Purkinje cell (primary cell): ENCODE results near the gene TCTN2. TPM values are rescaled to one million over a fixed set of nuclear protein-coding genes. Genes with fewer than 3 reads are reported as not detected.

Experiments used
- polyA plus RNA-seq: library from polyadenylated mRNA; unstranded; fragments of >200 nt; fragmentation: Nextera tagmentation; gene quantifications from 2 replicates; pipeline ENCODE4 v1.2.1, GENCODE V29; 2014

The TCTN2 gene
- 0.98 and 2.4 TPM in 2 replicates for polyA plus RNA-seq

GRCh38 chr12:123670882-123671728 lies at the start of gene TCTN2:
TCTN2 (plus strand) TSS chr12:123671113; CDS start chr12:123671241, 128 bp downstream.

DNA sequence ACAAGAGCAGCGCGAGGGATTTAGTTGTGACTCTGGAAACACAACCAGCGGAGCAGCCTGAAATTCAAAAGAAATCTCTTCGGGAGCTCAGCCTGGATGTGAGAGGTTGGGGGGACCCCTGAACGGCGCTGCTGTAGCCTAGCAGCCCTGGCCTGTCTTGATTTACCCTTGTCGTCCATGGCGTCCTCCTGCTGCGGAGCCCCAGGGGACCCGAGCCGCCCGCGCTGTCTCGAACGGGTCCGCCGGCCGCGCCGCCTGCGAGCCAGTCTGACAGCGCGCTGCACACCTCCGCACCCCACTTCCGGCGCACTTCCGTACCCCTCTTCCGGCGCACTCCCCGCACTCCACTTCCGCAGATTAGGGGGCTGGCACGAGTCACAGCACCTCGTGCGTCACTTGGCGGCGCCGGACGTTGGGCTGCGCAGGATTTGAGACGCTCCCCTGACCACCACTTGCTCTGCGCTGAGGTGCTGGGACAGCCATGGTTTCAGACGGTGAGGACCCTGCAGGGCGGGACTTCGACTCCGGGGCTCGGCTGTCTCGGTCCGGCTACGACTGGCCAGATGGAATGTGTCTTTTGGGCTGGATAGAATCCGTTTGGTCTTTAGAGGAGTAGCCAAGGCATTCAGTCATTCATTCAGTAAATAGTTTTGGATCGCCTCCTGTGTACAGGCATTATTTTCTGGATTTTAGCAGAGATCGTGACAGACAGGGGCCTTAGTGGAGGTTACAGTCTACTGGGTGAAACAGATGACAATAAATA lies 37.4 kb upstream of the TCTN2 start, which contains the start of the genes EIF2B1 and GTF2H3:
Gene EIF2B1 (minus strand): TSS at position 308 of the 763 bp plus-strand sequence. CDS start 129 bp downstream, at position 179.
Gene GTF2H3 (plus strand): TSS at position 451 of the 763 bp plus-strand sequence. CDS start 31 bp downstream, at position 482.

Other genes starting within 250 kb of the TCTN2 start
- gene RILPL2, start 234.4 kb upstream of the TCTN2 start, polyA plus RNA-seq = 0.15 and 0.90 TPM in 2 replicates
- gene SNRNP35, start 213.0 kb upstream of the TCTN2 start, polyA plus RNA-seq = 48.6 and 58.7 TPM in 2 replicates
- gene RILPL1, start 137.4 kb upstream of the TCTN2 start, polyA plus RNA-seq = 0.50 and 6.8 TPM in 2 replicates
- 121 and 146 TPM in 2 replicates for gene TMED2, start 86.6 kb upstream of the TCTN2 start, polyA plus RNA-seq
- 5.2 and 11.7 TPM in 2 replicates for gene DDX55, start 69.0 kb upstream of the TCTN2 start, polyA plus RNA-seq
- 17.0 and 17.3 TPM in 2 replicates for gene EIF2B1, start 37.4 kb upstream of the TCTN2 start, polyA plus RNA-seq
- 13.9 and 17.2 TPM in 2 replicates for gene GTF2H3, start 37.3 kb upstream of the TCTN2 start, polyA plus RNA-seq
- gene ATP6V0A2, start 41.2 kb downstream of the TCTN2 start, polyA plus RNA-seq = 2.9 and 8.4 TPM in 2 replicates
- gene DNAH10, start 91.2 kb downstream of the TCTN2 start, polyA plus RNA-seq = 1.8 TPM in 2 replicates